ENCODE measurements around the gene OPA1. TPM values are rescaled to one million over a fixed set of nuclear protein-coding genes. Genes with fewer than 3 reads are reported as not detected.

Gene OPA1
- total RNA-seq, 4 donors from 2014 or later, result 33.0 to 57.4 (median 39.4) TPM

DNA sequence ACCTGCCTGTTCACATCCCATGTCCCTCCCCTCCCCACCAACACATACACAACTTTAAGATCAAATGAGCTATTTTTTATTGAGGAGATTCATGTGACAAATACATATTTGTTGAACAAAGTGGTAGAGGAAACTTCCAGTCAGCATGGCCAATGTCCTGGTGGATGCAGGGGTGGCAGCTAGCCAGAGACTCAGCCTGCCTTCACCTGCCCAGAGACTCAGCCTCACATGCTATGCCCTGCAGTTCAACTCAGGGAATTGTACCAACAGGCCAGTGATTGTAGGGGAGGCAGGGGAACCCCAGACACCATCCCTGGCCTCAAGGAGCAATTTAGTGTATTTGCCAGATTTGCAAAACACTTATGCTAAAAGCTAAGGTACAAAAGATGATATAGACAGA lies 136.6 kb downstream of the OPA1 start:
- intact Hi-C loops (cut with DNase I; ENCODE audit: low total_unique reads), result no loop called here
- no peak for TF ChIP-seq POLR2A (IDR thresholded peaks at IDR 0.05)
- TF ChIP-seq, protein P1, sequence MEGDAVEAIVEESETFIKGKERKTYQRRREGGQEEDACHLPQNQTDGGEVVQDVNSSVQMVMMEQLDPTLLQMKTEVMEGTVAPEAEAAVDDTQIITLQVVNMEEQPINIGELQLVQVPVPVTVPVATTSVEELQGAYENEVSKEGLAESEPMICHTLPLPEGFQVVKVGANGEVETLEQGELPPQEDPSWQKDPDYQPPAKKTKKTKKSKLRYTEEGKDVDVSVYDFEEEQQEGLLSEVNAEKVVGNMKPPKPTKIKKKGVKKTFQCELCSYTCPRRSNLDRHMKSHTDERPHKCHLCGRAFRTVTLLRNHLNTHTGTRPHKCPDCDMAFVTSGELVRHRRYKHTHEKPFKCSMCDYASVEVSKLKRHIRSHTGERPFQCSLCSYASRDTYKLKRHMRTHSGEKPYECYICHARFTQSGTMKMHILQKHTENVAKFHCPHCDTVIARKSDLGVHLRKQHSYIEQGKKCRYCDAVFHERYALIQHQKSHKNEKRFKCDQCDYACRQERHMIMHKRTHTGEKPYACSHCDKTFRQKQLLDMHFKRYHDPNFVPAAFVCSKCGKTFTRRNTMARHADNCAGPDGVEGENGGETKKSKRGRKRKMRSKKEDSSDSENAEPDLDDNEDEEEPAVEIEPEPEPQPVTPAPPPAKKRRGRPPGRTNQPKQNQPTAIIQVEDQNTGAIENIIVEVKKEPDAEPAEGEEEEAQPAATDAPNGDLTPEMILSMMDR (IDR thresholded peaks at IDR 0.05), result no peak
- H3K4me3 ChIP-seq (ENCODE audit: low read depth, poor library complexity, severe bottlenecking), result no peak overlapping the region
- no peak for DNase-seq (ENCODE audit: low spot score in 2 of 2)

DNA sequence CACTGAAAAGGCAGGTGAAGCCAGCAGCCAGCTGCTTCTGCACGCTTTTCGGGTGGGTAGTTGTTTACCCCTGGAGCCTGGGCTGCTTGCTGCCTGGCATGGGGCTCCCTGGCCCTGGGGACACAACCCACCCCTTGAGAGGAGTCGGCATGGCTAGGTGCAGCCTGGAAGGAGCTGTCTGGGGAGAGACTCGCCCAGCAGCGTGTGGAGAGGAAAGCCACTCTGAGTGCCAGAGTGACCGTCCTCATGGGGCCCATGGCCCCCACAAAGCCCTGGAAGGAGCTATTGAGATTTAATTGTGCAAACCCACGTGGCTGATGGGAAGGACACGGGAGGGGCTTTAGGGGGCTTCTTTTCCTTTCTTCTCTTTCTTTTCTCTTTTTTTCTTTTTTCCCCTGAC lies 137.5 kb downstream of the OPA1 start:
- no peak overlapping the region for H3K4me3 ChIP-seq (ENCODE audit: low read depth, poor library complexity, severe bottlenecking)
- DNase-seq (ENCODE audit: low spot score in 2 of 2), result no peak
- 71 to 87% methylated on average over 8 of the region's 8 CpGs for WGBS, 2 donors
- intact Hi-C loops (cut with DNase I; ENCODE audit: low total_unique reads), result no loop called here
- TF ChIP-seq POLR2A (IDR thresholded peaks at IDR 0.05), result no peak
- TF ChIP-seq, protein P1 (IDR thresholded peaks at IDR 0.05), result no peak

DNA sequence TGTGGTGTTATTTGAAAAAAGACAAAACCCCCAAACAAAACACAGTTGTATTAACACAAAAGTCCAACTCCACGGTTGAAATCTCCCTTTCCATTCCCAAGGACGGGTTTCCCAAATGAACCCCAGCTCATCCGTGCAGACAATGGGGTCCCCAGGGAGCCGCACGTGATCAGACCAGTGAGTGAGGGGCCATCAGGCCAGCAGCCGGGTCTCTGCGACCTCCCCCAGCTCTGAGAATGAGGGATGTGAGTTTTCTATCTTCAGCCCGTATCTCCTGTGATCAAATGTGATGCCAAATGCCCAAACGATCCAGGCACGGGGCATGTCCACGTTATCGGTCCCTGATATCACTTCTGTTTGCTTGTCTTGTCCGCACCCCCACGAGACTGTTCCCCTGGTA lies 138.0 kb downstream of the OPA1 start:
- no peak for DNase-seq (ENCODE audit: low spot score in 2 of 2)
- intact Hi-C loops (cut with DNase I; ENCODE audit: low total_unique reads), result no loop called here
- WGBS, 2 donors, result 84 to 85% methylated on average over 14 of the region's 14 CpGs
- no peak overlapping the region for H3K4me3 ChIP-seq (ENCODE audit: low read depth, poor library complexity, severe bottlenecking)
- TF ChIP-seq POLR2A (IDR thresholded peaks at IDR 0.05), result no peak
- TF ChIP-seq, protein P1 (IDR thresholded peaks at IDR 0.05), result no peak

DNA sequence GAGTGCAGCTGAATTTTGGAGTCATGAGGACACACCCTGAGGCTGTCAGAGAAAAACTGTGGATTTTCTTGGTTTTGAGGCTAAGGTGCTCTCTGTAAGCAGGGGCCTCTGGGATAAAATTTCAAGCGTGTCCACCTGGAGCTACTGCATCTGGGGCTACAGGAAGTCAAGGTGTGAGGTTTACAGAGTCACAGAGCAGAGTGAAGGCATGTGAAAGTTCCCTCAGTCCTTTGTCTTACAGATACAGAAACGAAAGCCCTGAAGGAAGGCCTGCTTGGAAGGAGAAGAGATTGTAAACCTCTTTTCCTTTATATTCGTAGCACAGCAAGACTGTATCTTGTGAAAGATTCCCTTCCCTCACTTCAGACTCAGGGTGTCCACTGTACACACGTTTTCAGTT lies 138.6 kb downstream of the OPA1 start:
- H3K4me3 ChIP-seq (ENCODE audit: low read depth, poor library complexity, severe bottlenecking), result no peak overlapping the region
- 72 to 84% methylated on average over 4 of the region's 4 CpGs for WGBS, 2 donors
- DNase-seq (ENCODE audit: low spot score in 2 of 2), result no peak
- TF ChIP-seq, protein P1 (IDR thresholded peaks at IDR 0.05), result no peak
- no peak for TF ChIP-seq POLR2A (IDR thresholded peaks at IDR 0.05)
- intact Hi-C loops (cut with DNase I; ENCODE audit: low total_unique reads), result no loop called here

DNA sequence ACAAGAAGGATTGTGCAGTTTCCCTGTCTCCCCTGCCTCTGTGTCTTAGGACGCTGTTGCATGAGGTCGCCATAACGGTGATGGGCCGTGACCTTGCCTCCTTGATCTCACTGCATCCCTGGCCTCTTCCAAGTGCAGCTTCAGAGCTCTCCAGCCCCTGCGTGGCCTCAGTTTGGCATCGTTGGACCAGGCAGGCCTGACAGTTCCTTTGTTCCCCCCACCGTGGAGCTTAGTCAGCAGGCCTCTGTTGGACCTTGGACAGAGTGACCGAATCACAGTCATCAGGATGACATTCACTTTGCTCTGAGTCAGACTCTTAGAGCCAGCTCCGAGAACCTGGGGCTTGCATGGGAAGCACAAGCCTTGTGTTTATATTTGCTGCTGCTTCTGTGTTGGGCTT lies 139.4 kb downstream of the OPA1 start:
- intact Hi-C loops (cut with DNase I; ENCODE audit: low total_unique reads), result no loop called here
- DNase-seq (ENCODE audit: low spot score in 2 of 2), result no peak
- WGBS, 2 donors, result 76 to 88% methylated on average over 9 of the region's 9 CpGs
- TF ChIP-seq POLR2A (IDR thresholded peaks at IDR 0.05), result no peak
- TF ChIP-seq, protein P1 (IDR thresholded peaks at IDR 0.05), result no peak
- H3K4me3 ChIP-seq (ENCODE audit: low read depth, poor library complexity, severe bottlenecking), result no peak overlapping the region

DNA sequence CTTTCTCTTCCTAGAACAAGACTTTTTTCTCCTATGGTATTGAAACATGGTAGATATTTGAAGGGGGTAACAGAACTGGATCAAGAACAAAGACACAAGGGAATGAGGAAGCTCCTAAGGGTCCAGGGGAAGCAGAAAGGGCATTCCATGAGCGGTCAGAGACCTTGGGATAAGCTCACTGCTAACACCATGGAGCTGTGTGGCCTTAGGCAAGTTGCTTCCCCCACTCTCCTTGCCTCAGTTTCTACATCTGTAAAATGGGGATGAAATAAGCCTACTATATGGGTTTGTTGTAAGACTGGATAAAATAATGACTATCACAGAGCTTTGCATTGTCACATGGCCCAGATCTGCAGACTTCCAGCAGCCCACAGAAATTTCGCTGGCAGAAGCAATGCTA lies 139.8 kb downstream of the OPA1 start:
- no peak for DNase-seq (ENCODE audit: low spot score in 2 of 2)
- intact Hi-C loops (cut with DNase I; ENCODE audit: low total_unique reads), result no loop called here
- TF ChIP-seq, protein P1 (IDR thresholded peaks at IDR 0.05), result no peak
- TF ChIP-seq POLR2A (IDR thresholded peaks at IDR 0.05), result no peak
- 87% methylated on average over 2 of the region's 2 CpGs for WGBS, 2 donors
- no peak overlapping the region for H3K4me3 ChIP-seq (ENCODE audit: low read depth, poor library complexity, severe bottlenecking)
